Upper lobe of left lung (tissue), 4 donors: ENCODE results near the gene TBL1XR1.

Source experiments
- CTCF ChIP-seq, 6 experiments: fragments of 450-650 bp in 4 of 6; fragments of 200-600 bp in 2 of 6; sonication (generic) in 2 of 6; IDR thresholded peaks; one replicate each; pipeline ENCODE4 v1.5.1; 2016 to 2019; ENCODE audit warnings: antibody characterized with exemption in 6 of 6
- EP300 ChIP-seq, 4 donors: sonication (generic); formaldehyde crosslinking; IDR thresholded peaks; one replicate each; pipeline ENCODE4 v1.5.1; 2017; ENCODE audit warnings: antibody characterized with exemption in 4 of 4, control low read depth in 2 of 4
- POLR2A ChIP-seq, 4 donors: fragments of 450-650 bp; IDR thresholded peaks; one replicate each; pipeline ENCODE4 v1.5.1; 2016 to 2017; ENCODE audit warnings: antibody characterized with exemption in 4 of 4, mild to moderate bottlenecking in 2 of 4
- POLR2AphosphoS5 ChIP-seq, 2 donors: sonication (generic); formaldehyde crosslinking; IDR thresholded peaks; one replicate each; pipeline ENCODE4 v1.5.1; 2017; ENCODE audit warnings: antibody characterized with exemption in 2 of 2

DNA sequence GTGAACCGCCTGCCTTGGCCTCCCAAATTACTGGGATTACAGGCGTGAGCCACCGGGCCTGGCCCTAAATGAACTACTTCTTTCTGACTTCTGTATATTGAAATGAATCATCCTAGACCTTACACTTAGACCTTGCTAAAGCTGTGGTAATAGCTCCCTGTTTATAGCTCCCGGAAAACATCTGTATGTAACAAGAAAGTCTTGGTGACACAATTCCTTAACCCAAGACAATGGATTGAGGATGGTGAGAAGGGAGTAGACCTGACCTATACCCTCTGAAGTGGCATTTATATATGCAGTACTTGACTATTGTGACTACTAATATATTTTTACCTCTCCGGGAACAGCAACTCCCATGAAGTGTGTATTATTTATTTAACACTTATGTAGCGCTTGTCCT lies 48.0 kb upstream of the TBL1XR1 start:
- TF ChIP-seq CTCF (IDR thresholded peaks at IDR 0.05) = no peak
- TF ChIP-seq POLR2AphosphoS5 (IDR thresholded peaks at IDR 0.05) = no peak
- TF ChIP-seq POLR2A (IDR thresholded peaks at IDR 0.05) = no peak
- no peak for TF ChIP-seq EP300 (IDR thresholded peaks at IDR 0.05)
